SKM-1 (cell line): Measurements from ENCODE around the gene TRAP1.
A peak's percentile ranks its signal among the peaks of the same experiment; 100 is the strongest.

Experiments
- DNase-seq: peaks from one replicate; lab custom pipeline; 2025; ENCODE audit not compliant: unreplicated experiment; lab: John Stamatoyannopoulos, UW

The TRAP1 gene

DNA sequence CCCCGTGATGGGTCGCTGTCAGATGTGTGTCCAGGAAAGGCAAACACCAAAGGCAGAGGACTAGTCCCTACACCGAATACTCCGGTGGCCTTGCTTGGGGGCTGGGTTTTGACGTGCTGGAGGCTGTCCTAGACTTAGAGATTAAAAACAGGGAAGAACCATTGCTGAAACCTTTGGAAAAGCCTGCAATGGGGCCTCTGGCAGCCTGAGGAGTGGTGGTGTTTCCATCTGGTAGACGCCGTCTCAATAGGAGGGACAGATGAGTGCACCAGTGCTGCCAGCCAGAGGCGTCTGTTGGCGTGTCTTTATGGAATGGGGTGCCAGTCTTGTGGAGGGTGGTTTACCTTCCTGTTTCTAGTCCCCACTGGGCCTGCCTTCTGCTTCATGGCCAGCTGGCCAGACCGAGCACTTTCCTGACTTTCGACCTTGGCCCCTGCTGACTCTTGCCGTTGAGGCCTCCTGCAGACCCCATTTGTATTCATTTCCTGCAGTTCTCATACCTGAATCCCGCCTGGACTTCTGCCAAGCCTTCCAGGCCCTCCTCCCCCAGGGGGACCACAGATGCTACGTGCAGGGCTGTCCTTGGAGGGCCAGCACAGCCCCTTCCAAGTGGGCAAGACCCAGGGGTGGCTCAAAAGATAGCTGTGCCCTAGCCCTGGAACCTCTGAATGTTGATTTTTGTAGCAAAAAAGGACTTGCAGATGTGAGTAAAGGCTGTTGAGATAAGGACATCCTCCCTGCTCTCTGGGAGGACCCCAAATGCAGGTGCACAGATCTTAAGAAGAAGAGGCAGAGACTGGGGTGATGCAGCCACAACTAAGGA lies 64.7 kb downstream of the TRAP1 start:
- no peak for DNase-seq

- DNase-seq: no peak
Measured at GRCh38 chr16:3651461-3652372, 65.6 kb downstream of the TRAP1 start.

DNA sequence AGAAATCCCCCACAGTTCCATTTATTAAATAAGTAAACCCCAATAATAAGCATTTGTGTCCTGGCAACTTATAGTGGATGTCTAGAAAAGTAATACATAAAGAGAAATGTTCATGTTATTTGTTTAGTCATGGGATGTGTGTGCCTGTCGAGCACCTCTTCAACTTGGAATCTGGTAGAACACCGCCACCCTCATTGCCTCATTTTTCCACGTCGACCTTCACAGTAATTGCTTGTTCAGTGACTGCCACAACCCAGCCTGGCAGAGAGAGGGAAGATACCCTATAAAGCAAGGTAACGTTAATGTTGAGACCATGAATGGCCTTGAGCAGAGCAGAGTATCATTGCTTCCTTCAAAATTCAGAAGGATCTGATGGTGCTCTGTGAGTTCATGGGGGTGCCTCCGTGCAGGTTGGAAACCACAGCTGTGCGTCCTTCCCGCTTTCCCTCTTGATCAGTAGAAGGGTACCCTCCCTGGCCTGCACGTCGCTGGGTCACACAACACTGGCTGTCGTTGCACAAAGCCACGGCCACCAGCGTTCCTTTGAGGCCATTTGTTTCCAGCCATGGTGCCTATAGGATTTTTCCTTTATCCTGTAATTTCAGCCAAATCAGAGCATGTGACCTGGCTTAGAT lies 66.6 kb downstream of the TRAP1 start:
- no peak for DNase-seq

DNA sequence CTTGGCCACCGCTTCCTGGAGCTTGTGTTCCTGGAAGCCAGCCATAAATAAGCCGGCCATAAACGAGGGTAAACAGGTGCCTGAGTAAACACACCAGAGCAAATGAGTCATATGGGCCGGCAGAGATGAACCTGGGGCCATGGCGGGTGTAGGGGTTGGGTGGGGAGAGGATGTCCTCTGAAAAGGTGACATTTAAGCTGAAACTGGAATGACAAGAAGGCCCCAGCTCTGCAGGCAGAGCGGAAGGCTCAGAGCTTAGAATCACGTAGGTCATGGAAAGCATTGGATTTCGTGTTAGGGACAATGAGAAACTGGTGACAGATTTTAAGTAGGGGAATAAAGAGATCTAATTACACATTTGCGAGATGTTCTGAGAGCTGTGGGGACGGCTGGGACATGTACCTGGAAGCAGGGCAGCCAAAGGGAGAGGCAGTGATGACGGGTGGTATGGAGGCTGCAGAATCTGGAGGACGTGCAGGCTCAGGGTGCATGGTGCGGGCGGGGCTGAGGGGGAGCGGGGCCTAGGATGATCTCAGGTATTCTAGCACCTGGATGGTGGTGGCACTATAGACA lies 70.9 kb downstream of the TRAP1 start:
- no peak for DNase-seq

DNA sequence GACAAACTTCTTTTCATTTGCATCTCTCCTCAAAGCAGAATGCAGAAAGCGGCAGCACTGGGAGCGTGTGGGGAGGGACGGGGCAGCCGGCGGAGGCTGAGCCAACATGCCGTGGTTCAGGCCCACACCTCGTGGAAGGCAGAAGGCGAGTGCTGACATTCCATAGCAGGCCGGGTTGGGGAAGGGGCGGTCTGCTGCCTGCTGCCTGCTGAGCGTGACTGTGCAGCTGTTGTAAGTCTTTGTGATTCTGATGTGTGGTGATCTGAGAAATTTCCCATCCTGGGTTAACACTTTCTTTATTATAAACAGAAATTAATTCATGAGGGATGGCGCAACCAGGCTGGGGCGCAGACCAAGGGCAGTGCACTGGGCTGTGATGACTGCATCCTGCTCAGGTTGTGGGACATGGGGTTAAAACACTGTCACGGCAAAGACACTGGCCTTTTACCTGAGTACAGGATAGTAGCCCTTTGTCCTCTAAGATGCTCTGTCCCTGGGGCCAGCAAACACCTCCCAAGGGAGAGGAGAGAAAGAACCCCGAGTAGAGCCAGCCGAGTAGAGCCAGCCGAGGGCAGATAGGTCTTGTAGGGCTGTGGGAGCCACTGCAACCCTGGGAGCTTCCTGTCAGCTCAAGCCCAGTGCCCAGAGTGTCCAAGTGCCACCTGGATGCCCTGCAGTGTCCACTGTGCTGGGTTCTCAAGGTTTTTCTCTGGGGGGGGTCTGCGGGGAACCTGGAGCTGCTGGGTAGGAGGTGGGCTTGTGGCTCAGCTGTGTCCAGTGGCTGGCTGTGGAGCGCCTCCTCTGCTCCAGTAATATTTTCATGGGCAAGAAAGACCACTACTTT lies 71.6 kb downstream of the TRAP1 start:
- no peak for DNase-seq

GRCh38 chr16:3645108-3645503 lies 72.2 kb downstream of the TRAP1 start:
- DNase-seq: no peak

GRCh38 chr16:3643095-3643730 lies 74.1 kb downstream of the TRAP1 start:
- no peak for DNase-seq

DNA sequence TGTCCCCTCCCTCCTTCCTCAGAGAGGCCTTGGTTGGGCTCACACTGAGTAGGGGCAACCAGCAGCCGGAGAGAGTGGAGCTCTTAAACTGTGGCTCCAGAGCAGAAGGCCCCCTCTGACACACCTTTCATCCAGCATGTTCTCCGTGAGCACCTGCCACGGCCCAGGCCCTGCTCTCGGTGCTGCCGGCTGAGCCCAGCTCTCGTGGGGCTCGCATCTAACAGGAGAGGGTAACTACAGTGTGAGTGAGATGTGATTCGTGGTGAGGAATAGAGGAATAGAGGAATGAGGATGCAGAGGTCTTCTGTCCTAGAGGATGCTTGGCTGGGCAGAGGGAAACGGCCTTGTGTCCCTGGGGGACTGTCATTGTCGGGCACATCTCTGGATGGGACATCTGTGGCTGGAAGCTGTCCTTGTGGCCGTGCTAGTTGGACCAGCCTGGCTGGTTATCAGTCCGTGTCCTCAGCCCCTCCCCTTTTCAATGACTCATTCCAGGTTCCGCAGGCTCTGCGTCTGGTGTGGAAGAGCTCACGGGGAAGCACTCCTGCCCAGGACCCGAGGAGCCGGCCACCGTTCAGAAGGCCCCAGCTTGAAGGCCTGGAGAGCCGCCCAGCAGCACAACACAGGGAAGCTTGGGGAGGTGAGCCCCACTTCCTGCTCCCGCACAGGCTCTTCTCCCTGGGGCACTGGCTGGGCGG lies 74.8 kb downstream of the TRAP1 start:
- DNase-seq: no peak

DNA sequence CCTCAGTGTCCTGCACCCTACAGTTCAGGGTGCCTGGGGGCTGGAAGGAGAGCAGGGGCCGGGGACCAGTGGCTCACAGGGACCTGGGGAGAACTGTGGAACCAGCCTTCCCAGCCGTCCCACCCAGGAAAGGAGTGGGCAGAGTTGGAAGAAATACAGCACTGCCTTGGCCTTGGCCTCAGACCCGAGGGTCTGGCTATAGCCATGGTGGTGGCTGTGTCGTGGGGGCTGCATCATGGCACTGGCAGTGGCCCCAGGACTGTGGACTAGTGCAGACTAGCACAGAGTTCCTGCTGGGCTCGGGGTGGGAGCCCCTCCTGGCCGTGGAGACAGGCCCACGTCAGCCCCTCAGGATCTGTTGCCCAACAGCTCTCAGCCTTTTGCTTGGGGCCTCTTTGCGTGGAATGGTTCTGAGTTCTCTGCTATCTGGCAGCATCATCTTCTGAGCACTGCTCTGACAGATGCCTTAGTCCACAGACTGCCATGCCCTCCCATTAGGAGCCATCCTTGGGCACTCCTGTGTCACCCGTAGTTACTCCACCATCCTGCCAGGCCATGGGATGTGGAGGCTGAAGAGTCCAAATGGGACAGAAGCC lies 75.4 kb downstream of the TRAP1 start:
- DNase-seq: no peak

DNA sequence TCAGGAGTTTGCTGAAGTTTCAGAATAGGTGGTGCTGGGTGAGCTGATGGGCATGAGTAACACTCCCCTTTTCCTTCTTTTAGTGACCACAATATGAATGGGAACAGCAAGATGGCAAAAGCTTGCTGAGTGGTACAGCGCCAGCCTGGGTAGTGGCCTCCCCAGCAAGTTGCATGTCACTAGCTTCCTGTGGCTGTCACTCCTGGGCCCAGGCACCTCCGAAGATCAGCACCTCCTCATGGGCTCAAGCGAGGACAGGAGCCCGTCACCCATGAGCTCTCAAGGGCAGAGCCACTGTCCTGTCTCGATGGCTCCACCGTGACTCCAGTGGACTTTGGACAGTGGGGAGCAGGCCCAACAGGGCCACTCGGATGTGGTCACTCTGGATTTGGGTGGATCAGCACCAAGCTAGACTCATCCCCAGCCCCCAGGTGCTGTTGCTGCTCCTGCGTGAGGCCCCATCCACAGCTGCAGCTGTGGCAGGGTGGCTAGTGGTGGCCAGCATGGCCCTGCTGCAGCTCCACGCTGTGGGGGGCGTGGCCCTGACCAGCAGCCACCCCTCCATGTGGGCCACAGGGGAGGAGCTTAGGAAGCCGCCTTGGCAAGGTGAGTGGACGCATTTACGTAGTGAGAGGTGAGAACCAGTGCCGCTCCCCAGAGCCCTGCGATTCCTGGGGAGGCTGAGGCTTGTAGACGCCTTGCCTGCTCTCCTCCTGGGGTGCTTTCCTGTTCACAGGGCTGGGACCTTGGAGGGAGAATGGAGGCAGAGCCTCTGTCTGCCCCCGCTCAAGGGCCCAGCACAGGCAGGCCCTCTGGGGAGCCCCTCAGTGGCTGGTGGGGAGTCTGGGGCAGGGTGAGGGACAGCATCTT lies 76.5 kb downstream of the TRAP1 start:
- DNase-seq: no peak

DNA sequence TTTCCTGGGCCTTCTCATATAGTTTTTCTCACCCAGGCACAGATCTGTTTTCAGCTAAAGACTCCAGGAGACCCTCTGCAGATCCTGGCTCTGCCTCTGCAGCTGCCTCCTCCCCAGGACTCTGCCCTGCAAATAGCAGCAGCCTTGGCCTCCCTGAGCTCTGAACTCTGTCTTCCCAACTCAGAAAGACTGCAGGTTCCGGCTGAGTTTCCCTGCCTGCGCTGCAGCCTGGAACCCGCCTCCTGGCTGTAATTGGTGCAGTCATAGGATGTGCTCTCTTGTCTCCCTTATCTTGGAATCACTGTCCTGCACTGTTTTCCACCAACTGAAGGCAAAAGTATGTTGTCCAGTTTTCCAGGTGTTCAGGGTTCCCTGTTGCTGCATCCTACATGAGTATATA lies 77.1 kb downstream of the TRAP1 start:
- DNase-seq: no peak

DNA sequence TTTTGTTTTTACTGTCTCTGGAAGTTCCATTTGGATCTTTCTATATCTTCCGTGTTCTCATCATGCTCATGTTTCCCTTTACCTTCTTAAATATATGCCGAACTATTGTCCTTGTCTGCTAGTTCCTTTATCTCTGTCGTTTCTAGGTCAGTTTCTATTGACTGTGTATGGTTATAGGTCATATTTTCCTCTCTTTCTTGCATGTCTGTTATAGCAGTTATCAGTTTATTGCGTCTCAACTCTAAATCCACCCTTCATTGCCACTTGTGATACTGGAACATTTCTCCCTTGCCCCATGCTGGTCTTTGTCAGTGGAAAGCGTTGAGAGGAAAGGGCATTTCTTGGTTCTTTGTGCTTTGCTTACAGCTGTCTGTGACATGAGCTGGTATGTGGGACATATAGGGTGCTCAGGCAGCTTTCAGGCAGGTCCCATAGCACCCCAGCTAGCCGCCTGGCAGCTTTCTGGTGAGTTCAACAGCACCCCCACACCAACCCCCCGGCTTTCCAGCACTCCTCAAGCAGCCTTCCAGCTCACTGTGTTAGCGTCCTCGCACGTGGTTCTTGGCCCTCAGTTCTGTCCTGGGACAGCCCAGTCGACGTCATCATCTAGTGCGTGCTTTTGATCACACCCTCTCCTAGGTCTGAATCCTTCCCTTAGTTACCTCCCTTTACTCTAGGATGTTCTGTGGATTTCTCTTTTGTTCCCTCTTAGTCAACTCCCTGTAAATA lies 78.2 kb downstream of the TRAP1 start:
- DNase-seq: no peak

- DNase-seq: peak; percentile 75
Measured at GRCh38 chr16:3637371-3637923, 79.9 kb downstream of the TRAP1 start.

- DNase-seq: peak; percentile 81
Measured at GRCh38 chr16:3625911-3626732, 91.2 kb downstream of the TRAP1 start.

GRCh38 chr16:3625331-3625730 lies 92.0 kb downstream of the TRAP1 start:
- no peak for DNase-seq

- no peak for DNase-seq
Measured at GRCh38 chr16:3623642-3624041, 93.7 kb downstream of the TRAP1 start.
